Fibroblast of lung (primary cell): ENCODE results near the gene GBA2.

Source experiments
- EZH2 ChIP-seq: IDR thresholded peaks from 2 replicates; pipeline ENCODE4 v1.5.1; 2012; ENCODE audit warnings: low read length, control low read depth, mild to moderate bottlenecking; ENCODE audit errors: missing control alignments
- TF ChIP-seq, protein P1 (sequence below), 2 donors: IDR thresholded peaks in 1 of 2; conservative IDR thresholded peaks in 1 of 2; 1 replicate in 1 of 2; 2 replicates in 1 of 2; pipeline ENCODE4 v1.5.1; 2011 to 2012; ENCODE audit warnings: low read length in 2 of 2, control low read depth in 1 of 2, inconsistent platforms in 1 of 2, low read depth in 1 of 2, mild to moderate bottlenecking in 1 of 2

DNA sequence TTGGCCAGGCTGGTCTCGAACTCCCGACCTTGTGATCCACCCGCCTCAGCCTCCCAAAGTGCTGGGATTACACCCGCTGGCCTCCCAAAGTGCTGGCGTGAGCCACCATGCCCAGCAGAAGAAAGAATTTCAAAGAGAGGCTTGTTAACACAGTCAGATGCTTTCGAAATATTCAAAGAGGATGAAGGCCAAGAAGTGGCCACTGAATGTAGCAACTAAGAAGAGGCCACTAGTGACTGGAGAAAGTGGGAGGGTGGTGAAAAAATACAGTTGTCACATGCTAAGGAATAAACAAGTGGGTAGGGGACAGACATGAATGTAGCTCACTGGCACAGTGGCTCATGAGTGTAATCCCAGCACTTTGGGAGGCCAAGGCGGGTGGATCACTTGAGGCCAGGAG, 46.3 kb downstream of the GBA2 start:
- TF ChIP-seq, protein P1, sequence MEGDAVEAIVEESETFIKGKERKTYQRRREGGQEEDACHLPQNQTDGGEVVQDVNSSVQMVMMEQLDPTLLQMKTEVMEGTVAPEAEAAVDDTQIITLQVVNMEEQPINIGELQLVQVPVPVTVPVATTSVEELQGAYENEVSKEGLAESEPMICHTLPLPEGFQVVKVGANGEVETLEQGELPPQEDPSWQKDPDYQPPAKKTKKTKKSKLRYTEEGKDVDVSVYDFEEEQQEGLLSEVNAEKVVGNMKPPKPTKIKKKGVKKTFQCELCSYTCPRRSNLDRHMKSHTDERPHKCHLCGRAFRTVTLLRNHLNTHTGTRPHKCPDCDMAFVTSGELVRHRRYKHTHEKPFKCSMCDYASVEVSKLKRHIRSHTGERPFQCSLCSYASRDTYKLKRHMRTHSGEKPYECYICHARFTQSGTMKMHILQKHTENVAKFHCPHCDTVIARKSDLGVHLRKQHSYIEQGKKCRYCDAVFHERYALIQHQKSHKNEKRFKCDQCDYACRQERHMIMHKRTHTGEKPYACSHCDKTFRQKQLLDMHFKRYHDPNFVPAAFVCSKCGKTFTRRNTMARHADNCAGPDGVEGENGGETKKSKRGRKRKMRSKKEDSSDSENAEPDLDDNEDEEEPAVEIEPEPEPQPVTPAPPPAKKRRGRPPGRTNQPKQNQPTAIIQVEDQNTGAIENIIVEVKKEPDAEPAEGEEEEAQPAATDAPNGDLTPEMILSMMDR (conservative IDR thresholded peaks at IDR 0.05 in 1 of 2, IDR thresholded peaks at IDR 0.05 in 1 of 2; ENCODE audit: low read depth in 1 of 2, low read length in 2 of 2), result no peak
- no peak for TF ChIP-seq EZH2
